Stimulated activated CD8-positive, alpha-beta memory T cell treated with anti-CD3 and anti-CD28 coated beads, Interleukin-15, amount 100 ng/mL, for 4 hours (primary cell): Measurements from ENCODE around the gene NTN4.
"Not testable (repeated sequence)": the region's sequence is repeated elsewhere in the genome, so short reads cannot be mapped to it uniquely, and the experiment has no call there.

Experiments
- DNase-seq, 2 donors: peaks; one replicate each; pipeline ENCODE4 v3.0.0-alpha.2; 2020; ENCODE audit warnings: low read depth in 2 of 2

The NTN4 gene

DNA sequence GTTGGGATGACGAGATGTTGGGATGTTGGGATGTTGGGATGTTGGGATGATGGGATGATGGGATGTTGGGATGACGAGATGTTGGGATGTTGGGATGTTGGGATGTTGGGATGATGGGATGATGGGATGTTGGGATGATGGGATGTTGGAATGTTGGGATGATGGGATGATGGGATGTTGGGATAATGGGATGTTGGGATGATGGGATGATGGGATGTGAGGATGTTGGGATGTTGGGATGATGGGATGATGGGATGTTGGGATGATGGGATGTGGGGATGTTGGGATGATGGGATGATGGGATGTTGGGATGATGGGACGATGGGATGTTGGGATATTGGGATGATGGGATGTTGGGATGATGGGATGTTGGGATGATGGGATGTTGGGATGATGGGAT, 135.9 kb downstream of the NTN4 start:
- not testable (repeated sequence) for DNase-seq

- no peak for DNase-seq
Measured at GRCh38 chr12:95653771-95654546, 136.6 kb downstream of the NTN4 start.

DNA sequence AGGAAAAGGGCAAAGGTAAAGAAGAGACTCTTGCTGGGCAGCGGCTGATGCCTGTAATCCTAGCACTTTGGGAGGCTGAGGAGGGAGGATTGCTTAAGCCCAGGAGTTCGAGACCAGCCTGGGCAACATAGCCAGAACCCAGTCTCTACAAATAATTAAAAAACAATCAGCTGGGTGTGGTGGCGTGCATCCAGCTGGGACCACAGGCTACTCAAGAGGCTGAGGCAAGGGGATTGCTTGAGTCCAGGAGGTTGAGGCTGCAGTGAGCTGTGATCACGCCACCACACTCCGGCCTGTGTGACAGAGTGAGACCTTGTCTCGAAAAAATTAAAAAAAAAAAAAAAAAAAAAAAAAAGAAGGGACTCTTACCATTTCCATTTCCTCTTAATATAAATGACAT, 138.9 kb downstream of the NTN4 start:
- DNase-seq, result no peak

DNA sequence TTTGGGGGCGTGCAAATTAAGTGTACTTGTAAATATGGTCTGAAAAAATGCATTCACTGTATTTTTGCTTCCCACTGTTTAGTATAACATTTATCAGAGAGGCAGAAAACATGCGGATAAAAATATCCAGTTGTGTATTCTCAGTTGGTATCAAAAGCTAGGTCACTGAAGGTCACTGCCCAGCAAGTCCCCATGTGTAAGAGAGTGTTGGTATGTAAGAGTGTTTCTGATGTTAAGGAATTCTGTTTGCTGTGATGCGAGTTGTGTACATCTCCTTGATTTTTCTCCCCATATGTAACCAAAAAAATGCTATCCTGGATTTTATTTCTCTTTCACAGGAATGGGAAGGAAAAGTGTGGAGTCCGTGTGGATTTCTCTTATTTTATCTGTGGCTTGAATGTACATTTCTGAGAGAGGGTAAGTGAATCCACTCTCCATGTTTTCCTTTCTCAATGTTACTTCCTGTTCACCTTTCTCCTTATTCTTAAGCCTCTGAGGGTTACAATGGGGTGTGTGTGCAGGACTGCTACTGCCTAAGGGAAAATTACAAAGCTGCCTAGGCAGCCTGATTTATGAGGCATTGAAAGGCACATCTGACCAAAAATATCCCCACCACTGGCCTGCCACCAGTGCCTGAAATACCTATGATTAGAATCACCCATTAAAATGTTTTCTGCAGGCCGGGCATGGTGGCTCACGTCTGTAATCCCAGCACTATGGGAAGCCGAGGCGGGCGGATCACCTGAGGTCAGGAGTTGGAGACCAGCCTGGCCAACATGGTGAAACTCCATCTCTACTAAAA, 141.4 kb downstream of the NTN4 start:
- DNase-seq, result no peak

DNA sequence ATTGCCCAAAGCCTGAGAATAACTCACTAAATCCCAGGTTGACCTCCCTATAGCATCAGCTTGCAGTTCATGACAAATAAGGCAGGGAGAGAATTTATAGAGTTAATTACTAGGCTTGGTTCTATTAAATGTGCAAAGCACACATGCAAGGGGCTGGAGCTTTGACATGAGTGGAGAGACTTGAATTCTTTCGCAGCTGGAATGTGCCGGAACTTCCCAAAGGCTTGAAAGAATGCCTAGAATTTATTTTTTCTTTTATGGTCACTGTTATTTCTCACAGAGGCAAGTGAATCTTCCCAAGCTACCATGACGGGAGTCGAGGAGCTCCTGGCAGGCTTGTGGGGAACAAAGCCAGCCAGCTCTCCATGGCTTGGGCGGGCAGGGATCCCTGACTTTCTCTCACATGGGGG, 143.8 kb downstream of the NTN4 start:
- no peak for DNase-seq

DNA sequence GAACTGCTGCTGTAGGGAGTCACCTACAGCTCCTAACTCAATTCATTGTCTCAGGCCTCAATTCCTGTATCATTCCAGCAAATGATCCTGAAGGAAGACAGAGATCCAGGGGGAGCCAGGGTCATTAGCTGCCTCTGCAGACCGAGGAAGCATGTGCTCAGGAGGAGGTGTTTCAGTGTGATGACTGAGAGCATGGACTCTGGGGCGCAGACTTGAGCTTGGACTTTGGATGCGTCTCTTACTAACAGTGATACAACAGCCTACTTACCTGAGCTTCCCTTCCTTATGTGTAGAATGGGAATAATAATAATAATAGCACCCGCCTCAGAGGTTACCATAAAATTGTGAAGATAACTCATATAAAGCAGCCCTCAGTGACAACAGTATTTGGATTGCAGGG, 147.3 kb downstream of the NTN4 start:
- no peak for DNase-seq

DNA sequence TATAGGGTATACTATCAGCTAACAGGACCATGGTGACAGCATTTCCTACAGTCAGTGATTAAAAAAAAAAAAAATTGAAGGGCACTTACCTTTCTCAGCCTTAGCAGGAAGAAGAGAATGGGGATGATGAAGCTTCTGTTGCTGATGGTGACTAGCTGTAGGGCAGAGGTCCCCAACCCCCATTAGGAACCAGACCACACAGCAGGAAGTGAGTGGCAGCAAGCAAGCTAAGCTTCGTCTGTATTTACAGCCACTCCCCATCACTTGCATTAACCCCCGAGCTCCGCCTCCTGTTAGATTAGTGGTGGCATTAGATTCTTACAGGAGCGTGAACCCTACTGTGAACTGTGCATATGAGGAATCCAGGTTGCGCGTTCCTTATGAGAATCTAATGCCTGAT, 148.0 kb downstream of the NTN4 start:
- DNase-seq, result no peak

- no peak for DNase-seq
Measured at GRCh38 chr12:95641299-95641952, 149.1 kb downstream of the NTN4 start.

DNA sequence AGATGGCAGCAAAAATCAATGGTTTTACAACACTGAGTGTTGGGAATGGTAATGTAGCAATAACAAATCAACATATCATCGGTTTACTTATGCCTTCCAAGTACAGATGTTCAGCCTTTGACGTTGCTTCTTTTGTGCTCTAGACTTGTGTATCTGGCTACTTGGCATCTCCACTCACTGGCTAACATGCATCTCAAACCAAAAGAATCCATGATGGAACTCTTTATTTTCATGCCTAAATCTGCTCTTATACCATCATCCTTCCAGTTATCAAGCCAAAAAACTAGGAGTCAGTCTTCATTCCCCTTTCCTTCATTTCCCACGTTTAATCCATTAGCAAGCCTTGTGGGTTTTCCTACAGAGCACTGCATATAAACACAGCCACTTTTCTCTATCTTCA, 150.0 kb downstream of the NTN4 start:
- DNase-seq, result no peak

- no peak for DNase-seq
Measured at GRCh38 chr12:95637471-95638155, 153.0 kb downstream of the NTN4 start.

- no peak for DNase-seq
Measured at GRCh38 chr12:95637010-95637409, 153.6 kb downstream of the NTN4 start.

- DNase-seq, result no peak
Measured at GRCh38 chr12:95634622-95635621, 155.6 kb downstream of the NTN4 start.

- DNase-seq, result no peak
Measured at GRCh38 chr12:95633732-95634465, 156.7 kb downstream of the NTN4 start.

DNA sequence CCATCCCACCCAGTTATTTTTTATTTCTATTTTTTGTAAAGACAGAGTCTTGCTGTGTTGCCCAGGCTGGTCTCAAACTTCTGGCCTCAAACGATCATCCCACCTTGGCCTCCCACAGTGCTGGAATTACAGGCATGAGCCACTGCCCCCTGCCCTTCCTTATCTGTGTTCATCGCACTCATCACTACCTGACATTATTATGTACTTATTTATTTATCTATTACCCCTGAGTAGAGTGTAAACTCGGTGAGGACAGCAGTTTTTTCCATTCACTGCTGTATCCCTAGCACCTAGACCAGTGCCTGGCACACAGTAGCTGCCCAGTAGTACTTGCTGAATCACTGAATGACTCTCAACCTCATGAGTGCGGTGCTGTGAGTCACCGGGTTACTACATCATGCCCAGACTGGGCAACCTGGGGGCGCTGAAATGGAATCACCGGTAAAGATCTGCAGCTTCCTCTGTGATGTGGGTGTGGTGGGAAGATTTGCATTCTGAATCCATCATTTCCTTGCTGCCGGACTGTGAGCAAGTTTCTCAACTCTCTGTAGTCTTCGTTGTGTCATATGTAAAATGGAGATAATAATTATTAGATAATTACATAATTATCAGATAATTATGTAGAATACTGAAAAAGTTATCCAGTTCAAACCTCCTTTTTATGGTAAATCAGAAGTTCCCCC, 157.4 kb downstream of the NTN4 start:
- DNase-seq, result no peak

DNA sequence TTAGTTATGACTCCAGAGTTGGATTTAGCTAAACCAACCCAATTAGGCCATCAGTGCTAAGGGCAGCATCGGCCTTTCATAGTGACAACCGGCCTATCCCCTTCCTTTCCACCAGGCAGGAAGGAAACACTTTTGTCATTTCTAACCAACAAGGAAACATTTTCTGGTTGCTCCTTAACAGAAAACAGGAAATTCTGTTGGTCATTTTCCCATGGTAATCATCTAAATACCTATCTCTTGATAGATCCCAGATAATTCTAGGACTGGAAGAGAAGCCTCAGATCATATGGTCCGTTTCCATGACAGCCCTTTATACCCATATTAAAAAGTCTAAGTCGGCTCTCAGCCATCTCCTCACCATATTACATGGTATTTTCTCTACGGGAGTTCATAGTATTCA, 160.1 kb downstream of the NTN4 start:
- DNase-seq, result no peak

DNA sequence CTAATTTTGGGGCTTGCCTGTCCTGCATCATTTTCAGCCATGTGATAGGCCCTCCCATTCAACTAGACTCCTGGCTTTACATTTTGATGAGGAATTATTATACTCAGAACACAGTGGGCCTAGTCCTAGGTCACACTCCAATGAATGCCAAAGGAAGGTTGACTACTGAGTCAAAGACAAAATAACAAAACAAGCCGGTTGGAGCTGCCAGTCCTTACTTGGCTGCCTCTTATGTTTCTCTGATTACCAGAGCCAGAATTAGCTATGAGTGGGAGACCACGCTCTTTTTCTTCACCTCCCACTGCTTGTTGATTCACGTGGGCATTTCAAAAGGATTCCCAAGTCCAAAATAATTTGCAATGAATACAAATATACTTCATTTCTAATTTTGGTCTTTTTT, 161.2 kb downstream of the NTN4 start:
- DNase-seq, result no peak

DNA sequence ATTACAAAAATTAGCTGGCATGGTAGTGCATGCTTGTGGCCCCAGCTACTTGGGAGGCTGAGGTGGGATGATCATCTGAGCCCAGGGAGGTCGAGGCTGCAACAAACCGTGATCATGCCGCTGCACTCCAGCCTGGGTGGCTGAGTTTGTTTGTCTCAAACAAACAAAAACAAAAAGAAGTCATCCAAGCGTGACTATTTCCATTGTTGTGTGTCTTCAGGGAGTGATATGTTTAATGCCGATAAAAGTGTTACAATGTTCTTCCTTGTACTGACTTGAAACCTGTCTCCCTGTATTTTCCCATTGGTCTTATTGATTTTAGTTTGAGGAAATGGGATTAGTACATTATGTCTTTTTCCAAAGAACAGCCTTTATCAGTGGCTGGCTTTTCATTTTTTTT, 163.7 kb downstream of the NTN4 start:
- DNase-seq, result no peak

DNA sequence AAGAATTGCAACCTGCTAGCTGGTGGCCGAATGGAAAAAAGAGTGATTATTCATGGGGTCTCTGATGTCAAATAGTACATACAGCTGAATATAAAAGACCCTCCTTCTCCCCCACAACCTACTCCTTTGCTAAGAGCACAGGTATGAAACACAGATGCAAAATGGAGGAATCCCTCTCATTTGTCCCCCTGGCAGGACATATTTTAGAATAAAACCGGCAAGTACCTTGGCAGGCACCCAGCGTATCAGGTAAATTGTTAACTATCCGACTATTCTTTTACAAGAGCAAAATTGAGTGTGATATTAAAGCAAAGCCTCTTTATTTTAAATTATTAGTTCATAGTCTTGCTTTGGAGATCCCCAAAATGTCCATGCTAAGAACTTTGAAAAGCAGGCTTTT, 165.6 kb downstream of the NTN4 start:
- DNase-seq, result no peak

GRCh38 chr12:95624589-95624988, 166.0 kb downstream of the NTN4 start:
- DNase-seq, result no peak
